SIG-M5 treated with dmso at 0.1 percent for 504 hours (cell line): Measurements from ENCODE around the gene SRP54.
"Not testable (repeated sequence)": the region's sequence is repeated elsewhere in the genome, so short reads cannot be mapped to it uniquely, and the experiment has no call there.

Source experiments
- DNase-seq: peaks from one replicate; lab custom pipeline; 2025; ENCODE audit not compliant: unreplicated experiment; lab: John Stamatoyannopoulos, UW

SRP54 gene

DNA sequence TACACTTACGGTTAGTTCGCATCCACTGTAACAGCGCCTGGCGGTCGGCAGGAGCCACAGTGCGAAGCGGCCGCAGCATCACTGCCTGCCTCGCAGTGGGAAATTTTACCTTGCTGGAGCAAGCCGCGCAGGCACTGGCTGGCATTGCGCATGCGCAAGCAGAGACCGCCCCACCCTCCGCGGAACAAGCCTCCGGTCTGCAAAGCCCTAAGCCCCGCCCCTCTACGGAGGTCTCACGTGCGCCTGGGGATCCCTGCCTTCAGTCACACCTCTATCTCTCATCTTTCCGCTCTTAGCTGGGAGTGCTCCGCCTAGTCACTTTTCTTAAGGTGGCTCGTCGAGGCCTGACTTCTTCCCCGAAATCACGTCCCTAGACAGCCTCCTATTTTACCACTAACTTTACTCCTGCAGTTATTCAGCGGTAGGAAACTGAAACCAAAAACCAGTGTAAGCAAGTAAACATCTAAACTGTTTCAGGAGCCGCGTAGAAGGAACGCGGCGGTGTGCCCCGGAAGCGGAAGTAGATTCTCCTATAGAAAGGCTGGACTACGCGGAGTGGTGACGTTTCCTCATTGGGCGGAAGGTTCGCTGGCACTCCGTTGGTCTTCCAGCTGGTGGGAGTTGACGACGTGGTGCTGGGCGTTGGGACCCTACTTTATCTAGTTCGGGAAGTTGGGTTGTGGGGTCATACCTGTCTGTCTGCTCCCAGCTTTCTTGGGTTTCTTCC is at the start of gene SRP54:
TSS of gene SRP54 (plus strand) at position 572 of the 727 bp plus-strand sequence. CDS start 13,718 bp downstream, outside the sequence.
- DNase-seq: peak; percentile 98

DNA sequence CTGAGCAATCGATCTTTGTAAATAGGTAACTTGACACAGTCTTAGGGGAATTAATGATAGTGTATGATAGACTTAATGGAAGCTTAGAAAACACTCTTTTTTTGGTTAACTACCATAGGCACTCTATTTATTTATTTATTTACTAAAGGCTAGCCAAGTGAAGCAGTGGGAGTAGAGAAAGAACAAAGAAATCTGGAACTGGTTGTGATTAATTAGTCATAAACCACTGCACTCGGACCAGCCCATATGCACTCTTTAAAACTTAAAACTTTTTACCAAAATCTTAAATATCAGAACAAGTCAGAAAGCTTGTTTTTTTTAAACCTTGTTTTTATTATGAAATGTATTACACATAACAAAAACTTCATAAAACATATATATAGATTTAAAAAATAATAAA is 49.5 kb upstream of the SRP54 start:
- DNase-seq: no peak

DNA sequence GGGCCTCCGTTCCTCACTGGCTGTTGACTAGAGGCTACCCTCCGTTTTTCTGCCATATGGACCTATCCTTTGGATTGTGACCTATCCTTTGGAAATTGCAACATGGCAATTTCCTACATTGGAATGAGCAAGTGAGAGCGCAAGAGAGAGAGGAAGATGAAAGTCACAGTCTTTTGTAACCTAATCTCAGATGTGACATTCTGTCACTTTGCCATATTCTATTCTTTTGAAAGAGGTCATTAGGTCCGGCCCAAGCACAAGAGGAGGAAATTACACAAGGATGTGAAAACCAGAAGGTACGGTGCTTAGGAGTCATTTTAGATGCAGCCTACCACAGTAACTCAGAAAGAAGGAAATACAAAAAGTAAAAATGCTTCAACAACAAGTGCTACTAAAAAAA is 47.3 kb upstream of the SRP54 start:
- DNase-seq: peak; percentile 76

DNA sequence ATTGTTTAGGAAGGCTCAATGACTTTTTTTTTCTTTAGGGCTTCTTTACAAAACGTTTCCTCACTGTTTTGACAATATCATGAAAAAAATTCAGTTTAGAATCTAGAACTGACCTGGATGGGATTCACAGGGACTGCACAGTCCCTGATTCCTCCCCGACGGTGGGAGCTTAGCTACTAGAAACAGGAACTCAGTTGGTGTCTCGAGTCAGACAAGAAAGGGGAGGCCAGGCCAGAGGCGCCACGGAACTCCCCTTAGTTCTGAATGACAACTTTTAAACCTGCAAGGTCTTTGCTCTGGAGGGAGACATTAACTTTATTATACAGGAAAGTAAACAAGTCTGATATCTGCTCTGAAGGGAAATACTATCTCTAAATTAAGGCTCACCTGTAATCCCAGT is 45.4 kb upstream of the SRP54 start:
- DNase-seq: no peak

DNA sequence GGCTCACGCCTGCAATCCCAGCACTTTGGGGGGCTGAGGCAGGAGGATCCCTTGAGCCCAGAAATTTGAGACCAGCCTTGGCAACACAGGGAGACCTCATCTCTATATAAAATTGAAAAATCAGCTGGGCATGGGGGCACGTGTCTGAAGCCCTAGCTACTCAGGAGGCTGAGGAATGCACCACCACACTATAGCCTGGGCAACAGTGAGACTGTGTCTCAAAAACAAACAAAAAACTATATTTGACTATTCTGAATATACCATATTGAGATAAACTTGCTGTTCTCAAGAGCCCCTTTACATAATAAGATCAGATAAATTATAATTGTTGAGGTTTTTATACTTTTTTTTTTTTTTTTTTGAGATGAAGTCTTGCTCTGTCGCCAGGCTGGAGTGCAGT is 44.9 kb upstream of the SRP54 start:
- DNase-seq: no peak

- DNase-seq: no peak
These were observed 39.3 kb upstream of the SRP54 start for GRCh38 chr14:34943506-34943905.

DNA sequence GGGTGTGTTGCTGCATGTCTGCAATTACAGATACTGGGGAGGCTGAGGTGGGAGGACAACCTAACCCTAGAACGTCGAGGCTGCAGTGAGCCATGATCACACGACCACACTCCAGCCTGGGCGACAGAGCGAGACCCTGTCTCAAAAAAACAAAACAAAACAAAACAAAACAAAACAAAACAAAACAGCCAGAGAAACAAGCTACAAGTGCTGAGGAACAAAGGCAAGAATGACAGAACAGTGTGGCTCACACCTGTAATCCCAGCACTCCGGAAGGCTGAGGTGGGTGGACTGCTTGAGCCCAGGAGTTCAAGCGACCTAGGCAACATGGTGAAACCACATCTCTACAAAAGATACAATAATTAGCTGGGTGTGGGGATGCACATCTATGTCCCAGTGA is 38.0 kb upstream of the SRP54 start:
- DNase-seq: no peak

GRCh38 chr14:34946699-34947098 is 36.1 kb upstream of the SRP54 start:
- no peak for DNase-seq

DNA sequence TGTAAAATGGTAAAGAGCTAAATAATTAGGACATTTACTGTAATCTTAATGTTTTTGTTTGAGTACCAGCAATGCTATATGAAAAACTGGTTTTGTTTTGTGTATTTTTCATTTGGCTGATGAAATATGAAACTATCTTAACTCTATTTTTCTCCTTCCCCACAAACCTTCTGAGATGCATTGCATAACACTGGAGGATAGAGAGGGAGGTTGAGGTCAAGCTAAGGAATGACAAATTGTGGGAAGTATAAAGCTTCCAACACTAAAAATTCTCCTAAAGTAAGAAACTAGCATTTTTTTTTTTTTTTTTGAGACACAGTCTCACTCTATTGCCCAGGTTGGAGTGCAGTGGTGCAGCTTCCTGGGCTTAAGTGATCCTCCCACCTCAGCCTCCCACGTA is 31.5 kb upstream of the SRP54 start:
- no peak for DNase-seq

DNA sequence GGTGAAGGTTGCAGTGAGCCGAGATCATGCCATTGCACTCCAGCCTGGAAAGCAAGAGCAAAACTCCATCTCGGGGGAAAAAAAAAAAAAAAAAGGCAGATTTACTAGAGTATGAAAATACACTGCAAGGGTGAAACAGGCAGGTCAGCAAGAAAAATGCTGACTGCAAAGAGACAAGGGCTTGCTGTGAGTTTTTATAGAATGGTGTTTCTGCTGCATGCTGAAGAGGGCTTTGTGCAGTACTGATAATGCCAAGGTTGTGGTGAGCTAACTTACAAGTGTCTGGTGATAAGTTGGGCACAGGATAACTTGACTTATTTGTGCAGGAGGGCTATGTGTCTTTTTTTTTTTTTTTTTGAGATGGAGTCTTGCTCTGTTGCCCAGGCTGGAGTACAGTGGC is 25.9 kb upstream of the SRP54 start:
- no peak for DNase-seq

GRCh38 chr14:34957771-34958286 is 25.0 kb upstream of the SRP54 start:
- DNase-seq: no peak

DNA sequence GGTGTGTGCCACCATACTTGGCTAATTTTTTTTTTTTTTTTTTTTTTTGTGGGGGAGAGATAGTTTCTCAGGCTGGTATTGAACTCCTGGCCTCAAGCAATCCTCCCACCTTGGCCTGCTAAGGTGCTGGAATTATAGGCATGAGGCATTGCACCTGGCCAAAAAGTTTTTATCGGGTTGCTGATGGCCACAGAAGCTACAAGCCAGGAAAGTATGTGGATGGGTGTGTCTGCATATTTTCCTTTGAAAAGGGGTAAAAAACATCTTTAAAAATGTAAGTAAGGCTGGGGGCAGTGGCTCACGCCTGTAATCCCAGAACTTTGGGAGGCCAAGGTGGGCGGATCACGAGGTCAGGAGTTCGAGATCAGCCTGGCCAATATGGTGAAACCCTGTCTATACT is 20.7 kb upstream of the SRP54 start:
- not testable (repeated sequence) for DNase-seq

DNA sequence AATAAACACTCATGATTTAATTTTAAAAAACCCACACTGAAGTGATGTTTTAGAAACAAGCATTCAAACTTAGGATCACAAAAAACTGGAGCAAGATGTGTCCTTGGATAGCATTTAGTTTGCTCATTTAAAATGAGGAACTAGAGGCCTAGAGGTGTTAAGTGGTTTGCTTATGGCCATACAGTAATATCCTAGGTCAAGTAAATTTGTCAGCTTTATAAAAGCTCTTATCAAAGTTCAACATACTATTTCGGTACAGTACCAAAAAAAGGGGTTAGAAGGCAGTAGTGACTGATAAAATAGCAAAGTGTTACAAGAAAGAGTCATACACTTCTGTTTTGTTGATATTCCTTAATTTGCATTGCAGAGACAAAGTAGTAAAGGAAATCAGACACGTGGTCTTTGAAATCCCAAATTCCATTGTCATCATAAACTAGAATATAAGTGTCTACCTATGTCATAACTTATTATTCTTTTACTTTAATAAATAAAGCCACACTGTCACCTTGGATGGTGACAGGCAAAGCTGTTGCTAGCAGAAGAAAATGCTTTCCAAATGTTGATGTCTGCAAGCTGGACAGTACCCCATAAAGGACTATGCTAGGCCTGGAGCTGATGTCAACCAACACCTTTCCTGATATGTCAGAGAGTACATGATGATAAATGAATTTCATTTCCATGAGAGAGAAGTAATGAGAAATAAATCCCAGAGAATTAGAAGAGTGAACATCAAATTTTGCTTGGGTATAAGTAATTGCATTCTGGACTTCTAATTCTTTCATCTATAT is 17.6 kb upstream of the SRP54 start:
- no peak for DNase-seq

GRCh38 chr14:34965912-34966311 is 16.9 kb upstream of the SRP54 start:
- no peak for DNase-seq

DNA sequence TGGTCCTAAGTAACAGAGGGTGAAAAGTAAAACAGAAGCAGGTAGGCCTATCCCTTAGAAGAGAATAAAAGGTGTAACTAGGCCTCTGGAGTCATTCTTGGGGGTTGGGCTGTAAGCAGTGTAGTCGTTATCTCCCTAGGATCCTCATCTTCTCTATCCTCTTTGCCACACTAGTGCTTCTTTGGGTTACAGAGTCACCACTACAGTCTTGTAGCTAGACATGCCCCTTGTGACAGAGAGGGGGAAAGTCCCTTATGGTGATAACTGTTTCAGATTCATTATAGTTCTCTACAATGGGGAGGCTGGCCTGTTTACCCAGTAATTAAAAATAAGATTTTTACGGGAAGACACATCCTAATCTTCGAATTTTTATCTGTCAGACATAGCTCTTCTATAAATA is 16.4 kb upstream of the SRP54 start:
- DNase-seq: no peak

GRCh38 chr14:34970665-34971064 is 12.1 kb upstream of the SRP54 start:
- no peak for DNase-seq

DNA sequence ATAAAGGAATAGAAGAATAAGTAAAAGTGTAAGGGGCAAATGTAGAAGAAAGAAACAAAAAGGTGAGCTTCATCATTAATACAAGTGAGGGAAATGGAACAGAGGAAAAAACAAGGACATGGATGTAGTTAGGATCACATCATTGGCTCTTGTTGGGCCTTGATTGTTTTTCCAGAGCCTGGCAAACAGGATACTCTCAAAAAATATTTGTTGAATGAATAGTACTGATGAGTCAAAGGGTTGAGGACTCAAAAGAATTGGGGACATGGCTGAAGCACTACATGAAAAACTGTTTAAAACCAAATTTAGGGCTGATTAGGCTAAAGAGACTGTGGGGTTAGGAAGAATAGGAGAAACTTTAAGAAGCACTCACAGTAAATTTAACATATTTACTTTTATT is 11.4 kb upstream of the SRP54 start:
- DNase-seq: no peak

DNA sequence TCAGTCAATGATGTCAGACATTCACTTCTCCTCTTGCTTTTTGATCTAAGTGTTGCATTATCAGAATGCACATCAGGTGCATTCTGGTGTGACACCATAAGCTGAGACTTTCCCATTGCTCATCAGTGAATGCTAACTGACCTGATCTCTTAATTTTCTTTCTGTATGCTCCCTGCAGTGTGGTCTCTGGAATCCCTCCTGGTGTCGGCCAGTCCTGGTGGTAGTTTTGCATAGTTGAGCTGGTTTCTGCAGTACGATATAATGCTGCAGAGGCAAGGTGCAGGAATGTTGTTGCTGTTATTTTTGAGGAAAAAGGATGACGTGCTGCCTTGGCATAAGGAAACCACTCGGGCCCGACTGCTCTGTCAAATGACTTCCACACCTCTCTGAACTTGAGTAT is 11.0 kb upstream of the SRP54 start:
- DNase-seq: no peak

GRCh38 chr14:34978444-34978843 is 4.3 kb upstream of the SRP54 start:
- no peak for DNase-seq

GRCh38 chr14:34980337-34980900 is 2.4 kb upstream of the SRP54 start:
- no peak for DNase-seq

- DNase-seq: peak; percentile 77
These were observed 910 bp upstream of the SRP54 start for GRCh38 chr14:34981743-34982420.
